Fibroblast of villous mesenchyme (primary cell): Measurements from ENCODE around the gene MS4A10. TPM values are rescaled to one million over a fixed set of nuclear protein-coding genes. Genes with fewer than 3 reads are reported as not detected.
A peak's percentile ranks its signal among the peaks of the same experiment; 100 is the strongest.
"Not testable (repeated sequence)": the region's sequence is repeated elsewhere in the genome, so short reads cannot be mapped to it uniquely, and the experiment has no call there.

Experiments
- DNase-seq: peaks from one replicate; pipeline ENCODE4 v3.0.0-alpha.2; 2010; ENCODE audit warnings: low read depth
- H3K4me3 ChIP-seq: 2 replicates; pipeline ENCODE4 v1.5.1; 2011; ENCODE audit warnings: low read depth, mild to moderate bottlenecking, low read length
- CTCF ChIP-seq: IDR thresholded peaks from 2 replicates; pipeline ENCODE4 v1.5.1; 2012; ENCODE audit warnings: low read depth, mild to moderate bottlenecking, low read length; ENCODE audit not compliant: insufficient read depth
- total RNA-seq: library from RNA; depleted of rRNA; stranded (reverse); fragments of >200 nt; gene quantifications from 2 replicates; pipeline ENCODE4 v1.2.3, GENCODE V29; 2012

The MS4A10 gene
- total RNA-seq, 1 donor, result not detected

GRCh38 chr11:60757231-60757800 is 27.8 kb upstream of the MS4A10 start:
- TF ChIP-seq CTCF, result no peak
- DNase-seq, result no peak
- no peak overlapping the region for H3K4me3 ChIP-seq

- not testable (repeated sequence) for H3K4me3 ChIP-seq, DNase-seq
Observed at GRCh38 chr11:60758671-60759070, 26.5 kb upstream of the MS4A10 start.

- DNase-seq, result peak; percentile 58
- H3K4me3 ChIP-seq, result not testable (repeated sequence)
Observed at GRCh38 chr11:60759438-60760225, 25.5 kb upstream of the MS4A10 start.

- no peak for DNase-seq
Observed at GRCh38 chr11:60761436-60762190, 23.5 kb upstream of the MS4A10 start.

GRCh38 chr11:60762851-60763691 is 22.1 kb upstream of the MS4A10 start:
- peak; percentile 32 for TF ChIP-seq CTCF
- no peak overlapping the region for H3K4me3 ChIP-seq
- DNase-seq, result no peak

More at GRCh38 chr11:60761436-60762190, 23.5 kb upstream of the MS4A10 start:
- no peak for TF ChIP-seq CTCF
- H3K4me3 ChIP-seq, result no peak overlapping the region

GRCh38 chr11:60763692-60764369 is 21.3 kb upstream of the MS4A10 start:
- TF ChIP-seq CTCF, result no peak
- H3K4me3 ChIP-seq, result no peak overlapping the region
- no peak for DNase-seq

- DNase-seq, result no peak
- H3K4me3 ChIP-seq, result no peak overlapping the region
Observed at GRCh38 chr11:60764879-60765278, 20.3 kb upstream of the MS4A10 start.

More at GRCh38 chr11:60764879-60765278, 20.3 kb upstream of the MS4A10 start:
- TF ChIP-seq CTCF, result no peak
